Adrenal gland (tissue), 5 donors: ENCODE measurements around the gene HMCN2.

Source experiments
- POLR2A ChIP-seq, 2 donors: fragments of 450-650 bp; IDR thresholded peaks; one replicate each; pipeline ENCODE4 v1.6.1; 2017; ENCODE audit warnings: antibody characterized with exemption in 2 of 2, mild to moderate bottlenecking in 2 of 2, moderate library complexity in 1 of 2
- TF ChIP-seq, protein P1 (sequence below), 6 experiments: fragments of 450-650 bp in 4 of 6; fragments of 200-600 bp in 2 of 6; sonication (generic) in 1 of 6; IDR thresholded peaks; 1 replicate in 5 of 6; 2 replicates in 1 of 6; pipeline versions ENCODE4 v1.5.1 to v1.8.0; 2016 to 2021; ENCODE audit warnings: antibody characterized with exemption in 6 of 6, mild to moderate bottlenecking in 2 of 6, moderate library complexity in 1 of 6
- donor health status: DM: no; HTN: no; CAD: no.

GRCh38 chr9:130477564-130477963 lies 212.0 kb downstream of the HMCN2 start:
- TF ChIP-seq POLR2A (IDR thresholded peaks at IDR 0.05), result no peak
- TF ChIP-seq, protein P1, sequence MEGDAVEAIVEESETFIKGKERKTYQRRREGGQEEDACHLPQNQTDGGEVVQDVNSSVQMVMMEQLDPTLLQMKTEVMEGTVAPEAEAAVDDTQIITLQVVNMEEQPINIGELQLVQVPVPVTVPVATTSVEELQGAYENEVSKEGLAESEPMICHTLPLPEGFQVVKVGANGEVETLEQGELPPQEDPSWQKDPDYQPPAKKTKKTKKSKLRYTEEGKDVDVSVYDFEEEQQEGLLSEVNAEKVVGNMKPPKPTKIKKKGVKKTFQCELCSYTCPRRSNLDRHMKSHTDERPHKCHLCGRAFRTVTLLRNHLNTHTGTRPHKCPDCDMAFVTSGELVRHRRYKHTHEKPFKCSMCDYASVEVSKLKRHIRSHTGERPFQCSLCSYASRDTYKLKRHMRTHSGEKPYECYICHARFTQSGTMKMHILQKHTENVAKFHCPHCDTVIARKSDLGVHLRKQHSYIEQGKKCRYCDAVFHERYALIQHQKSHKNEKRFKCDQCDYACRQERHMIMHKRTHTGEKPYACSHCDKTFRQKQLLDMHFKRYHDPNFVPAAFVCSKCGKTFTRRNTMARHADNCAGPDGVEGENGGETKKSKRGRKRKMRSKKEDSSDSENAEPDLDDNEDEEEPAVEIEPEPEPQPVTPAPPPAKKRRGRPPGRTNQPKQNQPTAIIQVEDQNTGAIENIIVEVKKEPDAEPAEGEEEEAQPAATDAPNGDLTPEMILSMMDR (IDR thresholded peaks at IDR 0.05), result no peak
